Stomach (tissue), 9 donors: Measurements from ENCODE around the gene REPIN1. TPM values are rescaled to one million over a fixed set of nuclear protein-coding genes. Genes with fewer than 3 reads are reported as not detected.
A peak's percentile ranks its signal among the peaks of the same experiment; 100 is the strongest.

Experiments
- DNase-seq, 2 donors: peaks; one replicate each; pipeline versions ENCODE4 v3.0.0 to v3.0.0-alpha.2; 2013 to 2019
- H3K27ac ChIP-seq, 5 donors: fragments of 200-600 bp in 4 of 5; sonication (generic) in 4 of 5; one replicate each; pipeline ENCODE4 v1.5.1; 2013 to 2019; ENCODE audit warnings: mild to moderate bottlenecking in 1 of 5, moderate library complexity in 1 of 5
- H3K27me3 ChIP-seq, 3 donors: fragments of 200-600 bp; sonication (generic); one replicate each; pipeline ENCODE4 v1.5.1; 2017 to 2019; ENCODE audit warnings: mixed run types in 1 of 3
- H3K36me3 ChIP-seq, 4 donors: fragments of 200-600 bp; sonication (generic); 1 replicate in 3 of 4; 2 replicates in 1 of 4; pipeline ENCODE4 v1.5.1; 2016 to 2019
- H3K4me1 ChIP-seq, 4 donors: fragments of 200-600 bp; sonication (generic); one replicate each; pipeline ENCODE4 v1.5.1; 2016 to 2019
- H3K4me3 ChIP-seq, 4 donors: fragments of 200-600 bp; sonication (generic) in 3 of 4; one replicate each; pipeline ENCODE4 v1.5.1; 2016 to 2019; ENCODE audit warnings: mild to moderate bottlenecking in 1 of 4
- H3K9me3 ChIP-seq, 4 donors: fragments of 200-600 bp; sonication (generic); one replicate each; pipeline ENCODE4 v1.5.1; 2016 to 2019
- EP300 ChIP-seq: sonication (generic); formaldehyde crosslinking; IDR thresholded peaks from one replicate; pipeline ENCODE4 v1.6.1; 2017; ENCODE audit warnings: antibody characterized with exemption
- POLR2A ChIP-seq, 4 donors: fragments of 450-650 bp; IDR thresholded peaks; one replicate each; pipeline ENCODE4 v1.6.1; 2016; ENCODE audit warnings: antibody characterized with exemption in 4 of 4, control low read depth in 2 of 4, mild to moderate bottlenecking in 1 of 4, moderate library complexity in 1 of 4
- POLR2AphosphoS5 ChIP-seq, 3 donors: sonication (generic); formaldehyde crosslinking; IDR thresholded peaks; one replicate each; pipeline ENCODE4 v1.6.1; 2016; ENCODE audit warnings: antibody characterized with exemption in 3 of 3
- WGBS, 5 donors: extraction: QIAGEN DNeasy Blood & Tissue Kit in 3 of 5; methylation state at CpG; one replicate each; pipeline versions ENCODE4 v1.1.5 to v1.1.7; 2013 to 2018; 5-methylcytosine and 5-hydroxymethylcytosine counted together
- intact Hi-C: fragments of 100-400 bp; cut with DNase I; formaldehyde crosslinking; loops from one replicate; pipeline ENCODE4 v1.15.1; 2023; ENCODE audit warnings: low total_unique reads
- polyA plus RNA-seq, 3 donors: library from polyadenylated mRNA; stranded (reverse); fragments of 200-250 nt; gene quantifications; one replicate each; pipeline ENCODE4 v1.2.3, GENCODE V29; 2013
- total RNA-seq, 5 donors: library from RNA; depleted of rRNA; stranded (reverse); fragments of >200 nt; gene quantifications; one replicate each; pipeline versions ENCODE4 v1.1.0 to v1.2.3, GENCODE V29; 2014 to 2016
- TF ChIP-seq, protein P1 (sequence below), 7 experiments: fragments of 450-650 bp in 4 of 7; fragments of 200-600 bp in 3 of 7; sonication (generic) in 3 of 7; IDR thresholded peaks; one replicate each; pipeline ENCODE4 v1.5.1; 2016 to 2019; ENCODE audit warnings: antibody characterized with exemption in 7 of 7, control low read depth in 2 of 7, mild to moderate bottlenecking in 1 of 7
- donor health status: healthy with polysubstance abuse.
- donor health status: Bipolar disorder and iron deficiency.
- donor health status: healthy.

REPIN1 gene
- total and polyA plus RNA-seq, 8 donors: 35.9 to 298 (median 49.3) TPM

DNA sequence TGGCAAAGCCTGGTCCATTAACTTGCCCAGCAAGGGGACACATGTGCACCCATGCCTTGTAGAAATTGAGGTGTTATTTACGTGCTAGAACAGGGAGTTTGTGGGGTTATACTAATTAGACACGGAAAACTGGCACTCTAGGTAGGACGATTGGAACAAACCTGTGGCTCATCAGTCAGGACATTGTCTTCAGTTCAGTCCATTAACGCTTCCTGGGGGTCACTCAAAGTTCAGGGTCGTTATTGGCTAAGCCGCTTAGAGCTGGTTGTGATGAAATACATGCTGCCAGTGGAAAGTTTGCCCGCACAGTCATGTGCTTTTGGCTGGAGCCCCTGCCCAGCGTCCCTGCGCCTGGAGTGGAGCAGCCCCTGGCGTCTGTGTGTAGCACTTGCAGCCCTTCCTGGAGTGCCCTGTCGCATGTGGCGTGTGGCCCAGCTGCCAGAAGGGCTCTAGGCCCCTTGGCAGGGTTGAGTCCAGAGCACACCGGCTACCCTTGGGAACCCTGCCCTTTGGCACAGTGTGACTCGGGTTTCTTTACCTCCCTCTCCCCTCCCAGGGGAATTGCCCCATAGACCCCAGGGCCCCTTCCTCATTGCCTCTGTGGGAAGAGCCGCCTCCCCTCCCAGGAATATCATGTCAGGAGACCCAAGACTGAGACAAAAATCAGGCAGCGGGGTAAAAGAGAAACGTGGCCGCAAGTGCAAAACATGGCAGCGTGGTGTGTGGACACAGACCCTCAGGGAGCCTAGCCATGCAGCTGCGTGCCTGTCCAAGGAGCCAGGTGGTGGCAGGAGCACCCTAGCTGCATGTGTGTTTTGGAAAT, 20.3 kb downstream of the REPIN1 start:
- peaks cover 0 to 13% (median 4%) of the 10 kb centered on the region in 4 donors for H3K36me3 ChIP-seq
- H3K9me3 ChIP-seq: no peaks in the 10 kb centered on the region
- TF ChIP-seq EP300 (no peak), POLR2A (IDR thresholded peaks at IDR 0.05) (no peak), POLR2AphosphoS5 (IDR thresholded peaks at IDR 0.05) (peak in 2 of 3 donors; percentile 11 to 52)
- TF ChIP-seq, protein P1, sequence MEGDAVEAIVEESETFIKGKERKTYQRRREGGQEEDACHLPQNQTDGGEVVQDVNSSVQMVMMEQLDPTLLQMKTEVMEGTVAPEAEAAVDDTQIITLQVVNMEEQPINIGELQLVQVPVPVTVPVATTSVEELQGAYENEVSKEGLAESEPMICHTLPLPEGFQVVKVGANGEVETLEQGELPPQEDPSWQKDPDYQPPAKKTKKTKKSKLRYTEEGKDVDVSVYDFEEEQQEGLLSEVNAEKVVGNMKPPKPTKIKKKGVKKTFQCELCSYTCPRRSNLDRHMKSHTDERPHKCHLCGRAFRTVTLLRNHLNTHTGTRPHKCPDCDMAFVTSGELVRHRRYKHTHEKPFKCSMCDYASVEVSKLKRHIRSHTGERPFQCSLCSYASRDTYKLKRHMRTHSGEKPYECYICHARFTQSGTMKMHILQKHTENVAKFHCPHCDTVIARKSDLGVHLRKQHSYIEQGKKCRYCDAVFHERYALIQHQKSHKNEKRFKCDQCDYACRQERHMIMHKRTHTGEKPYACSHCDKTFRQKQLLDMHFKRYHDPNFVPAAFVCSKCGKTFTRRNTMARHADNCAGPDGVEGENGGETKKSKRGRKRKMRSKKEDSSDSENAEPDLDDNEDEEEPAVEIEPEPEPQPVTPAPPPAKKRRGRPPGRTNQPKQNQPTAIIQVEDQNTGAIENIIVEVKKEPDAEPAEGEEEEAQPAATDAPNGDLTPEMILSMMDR (IDR thresholded peaks at IDR 0.05): peak in 5 of 7 experiments; percentile 58 to 78 (median 64)
- WGBS, 5 donors: 59 to 73% (median 68%) methylated on average over 20 of the region's 20 CpGs
- peak overlapping the region in 3 of 5 donors; percentile 4 to 43 (median 18) for H3K27ac ChIP-seq
- H3K4me3 ChIP-seq: no peak overlapping the region
- no peaks in the 10 kb centered on the region for H3K27me3 ChIP-seq
- peak; percentile 75 to 83 for DNase-seq
- peaks cover 0 to 28% (median 13%) of the 10 kb centered on the region in 4 donors for H3K4me1 ChIP-seq
- intact Hi-C loops: no loop called here

- peaks cover 0 to 25% (median 10%) of the 10 kb centered on the region in 4 donors for H3K4me1 ChIP-seq
- DNase-seq: no peak
- WGBS, 5 donors: 70 to 81% (median 75%) methylated on average over 5 of the region's 5 CpGs
These were observed 20.9 kb downstream of the REPIN1 start for GRCh38 chr7:150389532-150389816.

GRCh38 chr7:150390205-150390604, 21.6 kb downstream of the REPIN1 start:
- Histone ChIP-seq H3K4me1 (peaks cover 0 to 24% (median 11%) of the 10 kb centered on the region in 4 donors), H3K27ac (no peak overlapping the region), H3K9me3 (no peaks in the 10 kb centered on the region), H3K4me3 (no peak overlapping the region), H3K36me3 (peaks cover 0 to 12% (median 4%) of the 10 kb centered on the region in 4 donors), H3K27me3 (no peaks in the 10 kb centered on the region)
- DNase-seq: no peak
- TF ChIP-seq EP300: no peak
- TF ChIP-seq POLR2AphosphoS5 (IDR thresholded peaks at IDR 0.05): no peak
- TF ChIP-seq, protein P1 (IDR thresholded peaks at IDR 0.05): no peak
- no peak for TF ChIP-seq POLR2A (IDR thresholded peaks at IDR 0.05)
- intact Hi-C loops: no loop called here
- 92 to 99% (median 97%) methylated on average over 4 to 7 of the region's 7 CpGs for WGBS, 5 donors

More at GRCh38 chr7:150389532-150389816, 20.9 kb downstream of the REPIN1 start:
- no peak overlapping the region for H3K4me3 ChIP-seq
- H3K27me3 ChIP-seq: no peaks in the 10 kb centered on the region
- H3K36me3 ChIP-seq: peaks cover 0 to 13% (median 4%) of the 10 kb centered on the region in 4 donors
- peak overlapping the region in 1 of 5 donors; percentile 43 for H3K27ac ChIP-seq
- intact Hi-C loops: no loop called here
- no peak for TF ChIP-seq EP300
- TF ChIP-seq, protein P1 (IDR thresholded peaks at IDR 0.05): no peak
- TF ChIP-seq POLR2AphosphoS5 (IDR thresholded peaks at IDR 0.05): no peak
- no peaks in the 10 kb centered on the region for H3K9me3 ChIP-seq

GRCh38 chr7:150393325-150393724, 24.7 kb downstream of the REPIN1 start:
- Histone ChIP-seq H3K9me3 (no peaks in the 10 kb centered on the region), H3K27me3 (no peaks in the 10 kb centered on the region), H3K4me3 (no peak overlapping the region), H3K27ac (no peak overlapping the region), H3K36me3 (peaks cover 6 to 34% (median 27%) of the 10 kb centered on the region in 4 donors), H3K4me1 (peaks cover 0 to 20% (median 9%) of the 10 kb centered on the region in 4 donors)
- DNase-seq: no peak
- 86 to 95% (median 93%) methylated on average over 3 of the region's 3 CpGs for WGBS, 5 donors
- intact Hi-C loops: no loop called here
- TF ChIP-seq, protein P1 (IDR thresholded peaks at IDR 0.05): no peak
- TF ChIP-seq POLR2A (IDR thresholded peaks at IDR 0.05) (no peak), EP300 (no peak), POLR2AphosphoS5 (IDR thresholded peaks at IDR 0.05) (no peak)
